ENCODE measurements around the gene G3BP1. TPM values are rescaled to one million over a fixed set of nuclear protein-coding genes. Genes with fewer than 3 reads are reported as not detected.
A peak's percentile ranks its signal among the peaks of the same experiment; 100 is the strongest.

G3BP1 gene
- total RNA-seq, 2 experiments from 2014 or later, result 247 to 253 TPM

- no peak for TF ChIP-seq CTCF (IDR thresholded peaks at IDR 0.05)
- Mint-ChIP-seq H3K9me3 (no peaks in the 10 kb centered on the region), H3K27ac (no peak overlapping the region), H3K36me3 (ENCODE audit: low read depth) (peaks cover 14% of the 10 kb centered on the region), H3K4me3 (no peak overlapping the region), H3K4me1 (ENCODE audit: low read depth) (peaks cover 9% of the 10 kb centered on the region), H3K27me3 (no peaks in the 10 kb centered on the region)
- CTCF ChIA-PET, result interaction anchor here (1.1 to 7.5 kb wide), 12 partner anchors 8 to 216 kb away, joined by 3 to 111 read pairs (median 12); partner anchors contain the start of gene ATOX1
- DNase-seq (no peak), ATAC-seq (no peak)
- POLR2A ChIA-PET, result interaction anchor here (0.7 to 1.0 kb wide), 2 partner anchors 14 to 18 kb away, joined by 3 to 4 read pairs; no protein-coding TSS in a partner anchor
- intact Hi-C loops (cut with micrococcal nuclease), result no loop called here
Observed at GRCh38 chr5:151739395-151739794, 32.4 kb upstream of the G3BP1 start.

DNA sequence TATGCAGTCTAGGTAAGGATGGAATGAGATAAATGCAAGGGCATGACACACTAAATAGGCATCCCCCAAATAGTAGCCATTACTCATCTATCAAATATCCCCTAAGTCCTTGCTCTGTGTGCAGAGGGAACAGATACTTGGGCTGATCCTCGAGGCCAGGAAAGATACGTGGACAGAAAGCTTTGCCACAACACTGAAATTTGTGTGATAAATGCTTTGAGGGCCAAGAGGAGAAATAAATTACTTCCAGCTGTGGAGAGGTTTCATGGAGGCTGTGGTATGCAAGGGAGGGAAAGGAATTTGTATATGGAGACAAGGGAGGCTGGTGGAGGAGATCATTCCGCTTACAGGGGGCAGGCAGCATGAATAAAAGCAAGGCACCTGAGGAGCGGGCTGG lies 31.8 kb upstream of the G3BP1 start:
- ChIA-PET POLR2A (interaction anchor here (0.8 to 0.9 kb wide), 2 partner anchors 77 to 79 kb away, joined by 3 read pairs; no protein-coding TSS in a partner anchor), CTCF (interaction anchor here (0.7 to 7.5 kb wide), 17 partner anchors 8 to 292 kb away, joined by 3 to 111 read pairs (median 7); partner anchors contain the start of genes ATOX1, G3BP1 and SLC36A1)
- H3K27me3 Mint-ChIP-seq, result no peaks in the 10 kb centered on the region
- H3K36me3 Mint-ChIP-seq (ENCODE audit: low read depth), result peaks cover 14% of the 10 kb centered on the region
- DNase-seq (no peak), ATAC-seq (no peak)
- peaks cover 9% of the 10 kb centered on the region for H3K4me1 Mint-ChIP-seq (ENCODE audit: low read depth)
- no peak for TF ChIP-seq CTCF (IDR thresholded peaks at IDR 0.05)
- H3K9me3 Mint-ChIP-seq, result no peaks in the 10 kb centered on the region
- intact Hi-C loops (cut with micrococcal nuclease), result loop anchor here (2.0 kb wide), 1 partner anchor 81 kb away; no protein-coding TSS in a partner anchor
- no peak overlapping the region for H3K4me3 Mint-ChIP-seq
- H3K27ac Mint-ChIP-seq, result no peak overlapping the region

DNA sequence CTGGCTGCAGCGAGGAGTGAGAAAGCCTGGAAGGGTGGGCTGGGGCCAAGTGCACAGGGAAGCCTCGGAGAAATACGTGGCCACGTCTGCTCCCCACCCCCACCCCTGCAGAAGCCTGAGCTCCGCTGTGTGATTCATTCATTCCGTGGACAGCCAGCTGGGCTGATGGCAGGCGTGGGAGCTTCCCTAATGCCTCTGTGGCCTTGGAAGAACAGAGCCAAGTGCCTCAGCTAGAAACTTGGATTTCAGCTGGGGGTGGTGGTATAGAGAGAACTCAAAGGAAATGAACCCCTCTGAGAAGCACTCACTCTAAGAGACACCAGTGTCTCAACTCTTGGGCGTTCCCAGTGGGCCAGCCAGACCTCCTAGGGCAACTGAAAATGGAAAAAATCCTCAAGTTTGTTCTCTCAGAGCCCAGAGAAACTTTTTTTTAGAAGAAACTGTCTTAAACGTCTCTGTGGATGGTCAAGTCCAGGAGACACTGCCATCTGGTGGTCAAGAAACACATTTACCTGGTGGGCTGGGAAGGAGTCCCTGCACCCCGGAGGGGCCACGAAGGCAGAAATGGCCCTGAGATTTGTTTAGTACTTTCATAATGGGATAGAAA lies 31.3 kb upstream of the G3BP1 start:
- peaks cover 17% of the 10 kb centered on the region for H3K36me3 Mint-ChIP-seq (ENCODE audit: low read depth)
- no peak overlapping the region for H3K4me3 Mint-ChIP-seq
- intact Hi-C loops (cut with micrococcal nuclease), result loop anchor here (2.0 kb wide), 1 partner anchor 82 kb away; no protein-coding TSS in a partner anchor
- POLR2A ChIA-PET, result interaction anchor here (0.8 to 0.9 kb wide), 2 partner anchors 77 to 80 kb away, joined by 3 read pairs; no protein-coding TSS in a partner anchor
- CTCF ChIA-PET, result interaction anchor here (0.7 to 7.5 kb wide), 22 partner anchors 9 to 293 kb away, joined by 3 to 111 read pairs (median 4); partner anchors contain the start of genes ATOX1, G3BP1 and SLC36A1
- H3K4me1 Mint-ChIP-seq (ENCODE audit: low read depth), result peaks cover 14% of the 10 kb centered on the region
- peak; percentile 65 for ATAC-seq
- no peaks in the 10 kb centered on the region for H3K27me3 Mint-ChIP-seq
- no peaks in the 10 kb centered on the region for H3K9me3 Mint-ChIP-seq
- DNase-seq, result peak; percentile 59
- H3K27ac Mint-ChIP-seq, result no peak overlapping the region
- TF ChIP-seq CTCF (IDR thresholded peaks at IDR 0.05), result peak; percentile 83

DNA sequence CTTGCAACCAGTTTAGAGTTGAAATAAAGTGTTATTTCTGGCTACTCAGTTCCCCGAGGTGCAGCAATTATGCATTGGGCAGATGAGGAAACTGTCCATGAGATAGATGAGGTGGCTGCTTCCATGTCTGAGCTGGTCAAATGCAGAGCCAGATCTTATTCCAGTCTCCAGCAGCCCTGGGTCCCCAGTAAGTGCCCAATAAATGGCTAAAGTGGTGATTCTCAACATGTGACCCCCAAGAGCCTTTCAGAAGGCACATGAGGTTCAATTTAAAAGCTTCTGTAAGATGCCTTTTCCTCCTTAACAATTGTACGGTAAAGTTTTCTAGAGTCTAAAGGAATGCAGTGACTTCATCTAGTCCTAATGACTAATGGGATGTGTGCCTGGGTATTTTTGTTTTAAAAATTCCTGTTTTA lies 30.8 kb upstream of the G3BP1 start:
- peaks cover 21% of the 10 kb centered on the region for H3K36me3 Mint-ChIP-seq (ENCODE audit: low read depth)
- POLR2A ChIA-PET, result no interaction called here

More for the DNA sequence above, 30.8 kb upstream of the G3BP1 start:
- Mint-ChIP-seq H3K27me3 (no peaks in the 10 kb centered on the region), H3K9me3 (no peaks in the 10 kb centered on the region), H3K4me1 (ENCODE audit: low read depth) (peaks cover 19% of the 10 kb centered on the region), H3K4me3 (no peak overlapping the region), H3K27ac (no peak overlapping the region)
- DNase-seq (no peak), ATAC-seq (no peak)
- TF ChIP-seq CTCF (IDR thresholded peaks at IDR 0.05), result peak; percentile 17
- CTCF ChIA-PET, result interaction anchor here (0.6 to 7.5 kb wide), 22 partner anchors 8 to 293 kb away, joined by 3 to 111 read pairs (median 4); partner anchors contain the start of genes ATOX1, G3BP1 and SLC36A1
- intact Hi-C loops (cut with micrococcal nuclease), result loop anchor here (2.0 kb wide), 1 partner anchor 82 kb away; no protein-coding TSS in a partner anchor
